T-helper 1 cell treated with Interleukin-12 subunit alpha and Interleukin-12 subunit beta and Interleukin-4 antibody, amounts not matched to agents 30 μg/mL and 1 μg/mL, for 36 hours (primary cell): Measurements from ENCODE around the gene DHRS4.
"Not testable (repeated sequence)": the region's sequence is repeated elsewhere in the genome, so short reads cannot be mapped to it uniquely, and the experiment has no call there.

Experiments used
- H3K27ac Mint-ChIP-seq: one replicate; pipeline ENCODE4 v1.8.0; 2021; ENCODE audit warnings: mild to moderate bottlenecking, mixed read lengths
- H3K27me3 Mint-ChIP-seq: one replicate; pipeline ENCODE4 v1.8.0; 2021; ENCODE audit warnings: low read depth, mixed read lengths
- H3K36me3 Mint-ChIP-seq: one replicate; pipeline ENCODE4 v1.8.0; 2021; ENCODE audit warnings: low read depth, mixed read lengths
- H3K4me1 Mint-ChIP-seq: one replicate; pipeline ENCODE4 v1.8.0; 2021; ENCODE audit warnings: low read depth, mixed read lengths
- H3K4me3 Mint-ChIP-seq: one replicate; pipeline ENCODE4 v1.8.0; 2021; ENCODE audit warnings: mild to moderate bottlenecking, moderate library complexity, mixed read lengths
- H3K9me3 Mint-ChIP-seq: one replicate; pipeline ENCODE4 v1.8.0; 2021; ENCODE audit warnings: mixed read lengths

DHRS4 gene

DNA sequence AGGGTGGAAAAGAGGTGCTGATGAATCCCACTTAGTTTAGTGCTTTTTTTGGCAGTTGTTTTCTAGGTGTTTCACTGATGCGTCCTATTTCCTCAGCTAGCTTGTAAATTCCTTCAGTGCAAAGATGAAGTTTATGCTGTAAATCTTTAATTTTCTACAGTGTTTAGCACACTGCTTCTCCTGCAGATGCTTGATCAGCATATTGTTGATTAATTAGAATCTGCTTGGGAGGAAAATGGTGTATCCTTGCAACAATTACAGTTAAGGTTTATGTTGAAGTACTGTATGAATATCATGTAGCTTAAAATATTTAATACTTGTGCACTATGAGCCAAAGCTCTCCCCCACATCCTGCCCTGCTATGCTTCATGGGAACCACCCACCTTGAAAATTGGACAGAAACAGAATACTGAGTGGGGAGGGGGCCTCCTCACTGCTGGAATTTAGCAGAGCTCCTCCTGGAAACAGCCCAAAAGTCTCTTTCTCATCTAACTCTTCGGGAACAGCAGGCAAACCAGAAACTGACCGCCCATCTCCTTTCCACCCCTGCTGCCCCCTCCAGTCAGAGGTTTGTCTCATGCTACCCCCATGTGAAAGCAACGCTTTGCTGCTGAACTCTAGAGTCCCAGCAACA lies 20.3 kb upstream of the DHRS4 start:
- peaks cover 10% of the 10 kb centered on the region for H3K27me3 Mint-ChIP-seq
- no peaks in the 10 kb centered on the region for H3K36me3 Mint-ChIP-seq
- H3K9me3 Mint-ChIP-seq, result no peaks in the 10 kb centered on the region
- no peak overlapping the region for H3K4me3 Mint-ChIP-seq
- H3K27ac Mint-ChIP-seq, result no peak overlapping the region
- no peaks in the 10 kb centered on the region for H3K4me1 Mint-ChIP-seq

DNA sequence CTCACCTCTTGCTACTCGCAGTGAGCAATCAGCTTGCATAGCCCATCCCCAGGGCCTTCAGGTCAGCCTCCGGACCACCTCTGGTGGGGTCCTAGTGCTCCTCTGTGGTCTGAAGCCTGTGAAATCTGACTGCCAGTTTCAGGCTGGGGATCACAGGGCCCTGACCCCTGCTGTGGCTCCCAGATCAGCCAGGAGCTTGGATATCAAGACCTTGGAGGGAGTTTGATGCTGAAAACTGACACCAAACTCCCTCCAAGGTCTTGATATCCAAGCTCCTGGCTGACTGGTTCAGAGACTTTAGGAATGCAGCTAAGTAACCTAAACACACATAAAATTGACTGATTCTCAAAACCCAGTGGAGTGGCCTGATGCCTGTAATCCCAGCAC lies 19.8 kb upstream of the DHRS4 start:
- Mint-ChIP-seq H3K27me3 (peaks cover 6% of the 10 kb centered on the region), H3K36me3 (no peaks in the 10 kb centered on the region), H3K27ac (no peak overlapping the region), H3K4me3 (no peak overlapping the region), H3K4me1 (no peaks in the 10 kb centered on the region), H3K9me3 (no peaks in the 10 kb centered on the region)

DNA sequence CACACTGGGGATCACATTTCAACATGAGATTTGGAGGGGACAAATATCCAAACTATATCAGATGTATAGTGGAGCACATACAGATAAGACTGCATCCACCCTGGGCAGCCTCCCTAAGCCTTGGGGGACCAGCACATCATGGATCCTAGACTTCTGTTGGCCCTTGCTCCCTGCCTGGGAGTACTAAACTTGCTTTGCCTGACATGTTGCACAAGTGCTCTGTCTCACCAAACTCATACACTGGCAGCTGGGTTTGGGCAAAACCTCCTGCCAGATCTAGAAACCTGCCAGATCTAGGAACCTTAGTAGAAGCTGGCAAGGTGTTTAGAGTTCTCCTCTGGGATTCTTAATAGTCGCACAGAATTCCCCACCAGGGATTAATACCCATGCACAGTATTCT lies 18.4 kb upstream of the DHRS4 start:
- Mint-ChIP-seq H3K4me3 (no peak overlapping the region), H3K27ac (no peak overlapping the region), H3K9me3 (no peaks in the 10 kb centered on the region), H3K4me1 (no peaks in the 10 kb centered on the region), H3K36me3 (no peaks in the 10 kb centered on the region), H3K27me3 (no peaks in the 10 kb centered on the region)

DNA sequence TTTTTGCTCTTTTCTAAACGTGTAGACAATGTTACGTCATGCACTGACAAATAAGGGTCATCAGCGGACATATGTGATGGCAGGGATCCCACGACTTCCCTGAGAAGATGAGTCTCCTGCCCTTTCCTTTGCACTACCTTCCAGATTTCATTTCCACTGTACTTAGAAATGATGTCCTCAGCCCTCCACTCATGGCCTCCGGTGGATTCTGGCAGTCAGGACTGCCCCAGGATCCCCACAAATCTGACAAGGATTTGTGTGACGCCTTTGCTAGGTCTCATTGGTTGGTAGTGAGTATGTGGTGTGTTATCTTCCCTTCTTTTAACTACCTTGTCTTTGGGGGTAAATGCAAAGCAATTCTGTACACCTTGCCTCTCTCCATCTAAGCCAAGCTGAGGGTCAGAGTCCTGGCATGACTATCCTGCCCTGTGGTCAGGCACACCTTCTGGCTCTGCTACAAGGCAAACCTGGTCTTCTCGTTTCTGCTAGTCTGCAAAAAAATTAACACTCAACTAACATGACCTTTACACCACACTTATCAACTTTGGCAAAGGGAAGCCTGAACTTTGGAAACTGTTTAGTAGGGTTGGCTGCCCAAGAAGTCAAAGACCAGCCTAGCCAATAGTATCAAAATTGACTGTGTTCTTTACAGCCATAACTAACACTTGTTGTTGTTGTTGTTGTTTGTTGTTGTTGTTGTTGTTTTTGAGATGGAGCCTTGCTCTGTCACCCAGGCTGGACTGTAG lies 17.3 kb upstream of the DHRS4 start:
- no peaks in the 10 kb centered on the region for H3K36me3 Mint-ChIP-seq
- no peaks in the 10 kb centered on the region for H3K4me1 Mint-ChIP-seq
- no peak overlapping the region for H3K27ac Mint-ChIP-seq
- no peaks in the 10 kb centered on the region for H3K9me3 Mint-ChIP-seq
- no peaks in the 10 kb centered on the region for H3K27me3 Mint-ChIP-seq
- no peak overlapping the region for H3K4me3 Mint-ChIP-seq

DNA sequence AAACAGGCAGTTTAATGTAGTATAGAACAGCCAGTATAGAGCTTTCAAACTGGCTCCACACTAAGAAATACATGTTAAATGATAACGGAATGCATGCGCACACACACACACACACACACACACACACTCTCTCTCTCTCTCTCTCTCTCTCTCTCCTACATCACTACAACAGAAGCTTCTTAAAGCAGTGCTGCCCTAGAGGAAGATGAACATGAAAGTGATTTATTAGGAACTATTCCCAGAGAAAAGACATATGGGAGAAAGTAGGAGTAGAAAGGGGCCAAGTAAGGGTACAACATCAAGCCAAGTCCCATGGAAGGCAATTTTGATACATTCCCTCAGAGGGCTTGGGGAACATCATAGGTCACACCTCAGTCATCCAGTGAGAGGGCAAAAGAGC lies 16.4 kb upstream of the DHRS4 start:
- H3K27me3 Mint-ChIP-seq, result no peaks in the 10 kb centered on the region
- H3K4me3 Mint-ChIP-seq, result no peak overlapping the region
- H3K4me1 Mint-ChIP-seq, result no peaks in the 10 kb centered on the region
- no peaks in the 10 kb centered on the region for H3K9me3 Mint-ChIP-seq
- H3K27ac Mint-ChIP-seq, result no peak overlapping the region
- H3K36me3 Mint-ChIP-seq, result no peaks in the 10 kb centered on the region

DNA sequence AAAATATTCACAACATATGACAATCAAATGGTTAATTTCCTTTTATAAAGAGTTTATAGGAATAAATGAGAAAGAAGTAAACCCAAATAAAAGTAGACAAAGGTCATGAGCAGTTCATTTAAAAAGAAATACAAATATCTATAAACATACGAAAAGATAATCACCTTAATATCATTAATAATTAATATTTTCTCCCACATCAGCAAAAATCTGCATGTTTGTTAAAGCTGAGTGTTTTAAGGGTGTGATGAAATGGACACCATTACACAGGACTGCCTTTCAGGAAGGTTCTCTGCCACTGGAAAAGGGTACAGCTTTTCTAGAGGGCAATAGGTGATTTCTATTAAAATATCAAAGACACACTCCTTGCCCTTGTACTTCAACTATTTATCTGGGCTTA lies 14.7 kb upstream of the DHRS4 start:
- Mint-ChIP-seq H3K4me1 (no peaks in the 10 kb centered on the region), H3K27ac (no peak overlapping the region), H3K36me3 (no peaks in the 10 kb centered on the region), H3K9me3 (no peaks in the 10 kb centered on the region), H3K4me3 (no peak overlapping the region), H3K27me3 (no peaks in the 10 kb centered on the region)

DNA sequence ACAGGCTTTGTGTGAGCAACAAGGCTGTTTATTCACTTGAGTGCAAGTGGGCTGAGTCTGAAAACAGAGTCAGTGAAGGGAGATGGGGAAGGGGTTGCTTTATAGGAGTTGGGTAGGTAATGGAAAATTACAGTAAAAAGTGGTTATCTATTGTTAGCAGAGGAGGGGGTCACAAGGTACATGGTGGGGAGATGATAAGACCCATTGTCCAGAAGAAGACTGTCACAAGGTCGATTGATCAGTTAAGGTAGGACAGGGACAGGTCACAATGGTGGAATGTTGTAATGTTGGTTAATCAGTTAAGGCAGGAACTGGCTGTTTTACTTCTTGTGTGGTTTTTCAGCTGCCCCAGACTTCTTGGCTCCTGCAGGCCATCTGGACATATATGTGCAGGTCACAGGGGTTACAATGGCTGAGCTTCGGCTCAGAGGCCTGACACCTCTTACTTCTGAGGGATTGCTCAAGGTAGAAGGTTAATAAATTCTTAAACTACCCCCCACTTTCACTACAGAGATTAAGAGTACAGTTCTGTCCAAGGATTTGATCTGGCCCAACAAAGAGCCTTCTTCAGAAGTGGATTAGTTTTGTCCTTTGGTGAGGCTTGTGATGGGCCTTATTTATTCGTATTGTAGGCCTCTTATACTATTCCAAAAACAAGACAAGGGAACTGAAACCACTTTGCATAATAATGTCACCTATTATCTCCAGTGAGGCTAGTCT lies 13.8 kb upstream of the DHRS4 start:
- Mint-ChIP-seq H3K4me1 (no peaks in the 10 kb centered on the region), H3K27me3 (no peaks in the 10 kb centered on the region), H3K27ac (no peak overlapping the region), H3K9me3 (no peaks in the 10 kb centered on the region), H3K36me3 (no peaks in the 10 kb centered on the region), H3K4me3 (no peak overlapping the region)

DNA sequence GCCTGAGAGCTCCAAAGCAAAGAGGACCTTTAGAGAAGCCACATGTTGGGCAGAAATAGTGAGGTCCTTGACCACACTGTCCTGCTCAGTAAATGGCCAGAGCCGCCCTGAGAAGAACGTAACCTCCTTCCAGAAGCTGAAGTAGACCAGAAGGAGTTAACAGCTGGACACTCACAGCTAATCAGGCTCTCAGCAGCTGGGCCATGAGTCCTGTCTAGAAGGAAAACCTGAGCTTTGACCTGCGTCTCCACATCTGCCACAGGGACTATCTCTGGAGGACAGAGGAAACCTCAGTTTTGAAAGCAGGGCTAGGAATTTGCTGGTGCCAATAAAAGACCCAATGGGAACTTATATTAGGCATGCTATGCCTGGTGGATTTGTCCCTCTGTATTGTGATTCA lies 12.3 kb upstream of the DHRS4 start:
- no peak overlapping the region for H3K4me3 Mint-ChIP-seq
- no peaks in the 10 kb centered on the region for H3K36me3 Mint-ChIP-seq
- H3K27me3 Mint-ChIP-seq, result no peaks in the 10 kb centered on the region
- H3K4me1 Mint-ChIP-seq, result no peaks in the 10 kb centered on the region
- no peak overlapping the region for H3K27ac Mint-ChIP-seq
- no peaks in the 10 kb centered on the region for H3K9me3 Mint-ChIP-seq

DNA sequence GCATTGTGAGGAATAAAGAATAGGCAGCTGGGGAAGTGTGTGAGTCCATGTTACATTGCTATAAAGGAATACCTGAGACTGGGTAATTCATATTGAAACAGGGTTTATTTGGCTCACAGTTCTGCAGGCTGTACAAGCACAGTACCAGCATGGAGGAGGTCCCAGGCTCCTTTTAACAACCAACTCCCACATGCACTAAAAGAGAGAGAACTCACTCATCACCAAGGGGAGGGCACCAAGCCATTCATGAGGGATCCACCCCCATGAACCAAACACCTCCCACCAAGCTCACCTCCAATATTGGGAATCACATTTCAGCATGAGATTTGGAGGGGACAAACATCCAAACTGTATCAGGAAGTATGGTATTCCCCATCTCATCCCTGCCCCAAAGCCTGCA lies 11.9 kb upstream of the DHRS4 start:
- no peaks in the 10 kb centered on the region for H3K4me1 Mint-ChIP-seq
- no peaks in the 10 kb centered on the region for H3K36me3 Mint-ChIP-seq
- no peak overlapping the region for H3K4me3 Mint-ChIP-seq
- H3K27ac Mint-ChIP-seq, result no peak overlapping the region
- no peaks in the 10 kb centered on the region for H3K27me3 Mint-ChIP-seq
- no peaks in the 10 kb centered on the region for H3K9me3 Mint-ChIP-seq

DNA sequence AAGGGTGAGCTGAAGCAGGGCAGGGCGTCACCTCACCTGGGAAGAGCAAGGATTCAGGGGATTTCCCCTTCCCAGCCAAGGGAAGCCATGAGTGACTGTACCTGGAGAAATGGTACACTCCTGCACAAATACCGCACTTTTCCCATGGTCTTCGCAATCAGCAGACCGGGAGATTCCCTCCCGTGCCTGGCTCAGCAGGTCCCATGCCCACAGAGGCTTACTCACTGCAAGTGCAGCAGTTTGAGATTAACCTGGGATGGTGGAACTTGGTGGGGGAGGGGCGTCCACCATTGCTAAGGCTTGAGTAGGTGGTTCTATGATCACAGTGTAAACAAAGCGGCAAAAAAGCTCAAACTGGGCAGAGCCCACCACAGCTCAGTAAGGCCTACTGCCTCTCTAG lies 11.0 kb upstream of the DHRS4 start:
- no peaks in the 10 kb centered on the region for H3K4me1 Mint-ChIP-seq
- no peak overlapping the region for H3K4me3 Mint-ChIP-seq
- H3K27me3 Mint-ChIP-seq, result no peaks in the 10 kb centered on the region
- H3K9me3 Mint-ChIP-seq, result no peaks in the 10 kb centered on the region
- H3K27ac Mint-ChIP-seq, result no peak overlapping the region
- no peaks in the 10 kb centered on the region for H3K36me3 Mint-ChIP-seq

DNA sequence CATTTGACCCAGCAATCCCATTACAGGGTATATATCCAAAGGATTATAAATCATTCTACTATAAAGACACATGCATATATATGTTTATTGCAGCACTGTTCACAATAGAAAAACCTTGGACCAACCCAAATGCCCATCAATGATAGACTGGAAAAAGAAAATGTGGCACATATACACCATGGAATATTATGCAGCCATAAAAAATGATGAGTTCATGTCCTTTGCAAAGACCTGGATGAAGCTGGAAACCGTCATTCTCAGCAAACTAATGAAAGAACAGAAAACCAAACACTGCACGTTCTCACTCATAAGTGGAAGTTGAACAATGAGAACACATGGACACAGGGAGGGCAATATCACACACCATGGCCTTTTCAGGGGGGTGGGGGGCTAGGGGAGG lies 4.5 kb upstream of the DHRS4 start:
- H3K27ac Mint-ChIP-seq, H3K27me3 Mint-ChIP-seq, H3K36me3 Mint-ChIP-seq, H3K9me3 Mint-ChIP-seq, H3K4me3 Mint-ChIP-seq: not testable (repeated sequence)
- H3K4me1 Mint-ChIP-seq, result peaks cover 14% of the 10 kb centered on the region

DNA sequence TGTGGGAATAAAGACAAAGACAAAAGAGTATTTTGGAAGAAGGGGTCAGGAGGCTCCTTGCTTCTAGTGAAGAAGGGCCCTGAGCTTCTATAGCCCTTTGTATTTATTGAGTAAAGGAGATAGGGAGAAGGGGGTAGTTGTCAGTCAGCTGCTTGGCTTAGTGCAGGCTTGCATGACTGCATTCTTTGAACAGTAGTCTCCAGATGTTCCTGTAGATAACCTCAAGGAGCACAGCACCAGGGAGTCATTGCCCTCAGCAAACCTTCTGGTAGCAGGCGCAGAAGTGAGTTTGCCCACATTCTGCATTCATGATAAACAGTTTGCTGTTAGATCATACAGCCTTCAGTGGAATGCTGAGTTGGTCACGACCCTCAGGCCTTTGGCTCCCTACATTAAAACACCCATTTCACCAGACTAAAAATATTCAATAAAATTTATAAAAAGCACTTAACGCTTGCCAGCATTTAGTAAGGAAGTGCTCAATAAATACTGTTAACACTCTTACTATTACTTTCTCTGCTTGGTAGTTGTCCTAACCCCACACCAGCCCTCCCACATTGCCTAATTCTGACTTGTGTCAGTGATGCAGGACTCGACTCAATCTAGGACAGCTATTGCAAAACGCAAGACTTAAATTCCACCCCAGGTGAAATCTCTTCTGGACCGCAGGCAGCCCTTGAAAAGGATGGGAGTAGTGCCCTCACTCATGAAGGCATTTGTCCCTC lies 3.0 kb upstream of the DHRS4 start:
- Mint-ChIP-seq H3K9me3 (peaks cover 8% of the 10 kb centered on the region), H3K36me3 (peaks cover under 1% of the 10 kb centered on the region), H3K27me3 (peaks cover 3% of the 10 kb centered on the region), H3K4me1 (peaks cover 21% of the 10 kb centered on the region), H3K4me3 (no peak overlapping the region), H3K27ac (no peak overlapping the region)

DNA sequence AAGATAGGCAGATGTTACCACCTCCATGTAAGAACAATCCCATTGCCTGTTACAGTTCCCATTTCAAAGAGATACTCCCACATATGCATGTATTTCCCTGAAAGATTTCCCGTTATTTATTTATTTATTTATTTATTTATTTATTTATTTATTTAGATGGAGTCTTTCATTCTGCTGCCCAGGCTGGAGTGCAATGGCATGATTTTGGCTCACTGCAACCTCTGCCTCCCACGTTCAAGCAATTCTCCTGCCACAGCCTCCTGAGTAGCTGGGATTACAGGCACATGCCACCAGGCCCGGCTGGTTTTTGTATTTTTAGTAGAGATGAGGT lies 2.5 kb upstream of the DHRS4 start:
- not testable (repeated sequence) for H3K36me3 Mint-ChIP-seq, H3K27ac Mint-ChIP-seq, H3K9me3 Mint-ChIP-seq, H3K27me3 Mint-ChIP-seq, H3K4me3 Mint-ChIP-seq
- H3K4me1 Mint-ChIP-seq, result peaks cover 21% of the 10 kb centered on the region

DNA sequence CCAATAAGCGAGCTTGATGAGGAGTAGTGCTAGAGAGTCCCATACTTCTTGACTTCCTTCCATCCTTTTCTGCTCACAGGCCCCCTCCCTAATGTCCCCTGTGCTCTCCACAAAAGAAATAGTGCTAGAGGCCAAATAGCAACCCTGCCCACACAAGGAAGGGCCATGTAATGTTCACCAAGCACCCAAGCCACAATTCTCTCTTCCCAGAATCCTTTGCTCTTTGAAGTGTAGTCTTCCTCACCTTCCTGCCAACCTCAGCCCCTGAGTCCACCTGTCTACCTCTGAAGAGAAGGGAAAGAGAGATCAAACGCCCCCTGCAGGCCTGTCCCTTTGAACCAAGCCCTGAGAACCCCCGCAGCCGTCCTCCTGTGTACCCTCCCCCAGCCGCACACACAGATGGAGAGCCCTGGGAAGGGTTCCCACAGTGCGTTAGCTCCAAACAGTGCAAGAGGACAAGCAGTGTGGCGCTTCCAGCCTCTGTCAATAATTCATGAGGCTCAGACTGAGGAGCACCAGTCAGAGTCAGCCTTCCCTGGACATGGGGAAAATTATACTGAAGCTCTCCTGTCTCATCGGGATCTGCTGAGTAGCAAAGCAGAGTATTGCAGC lies 1.9 kb upstream of the DHRS4 start:
- H3K9me3 Mint-ChIP-seq, result peaks cover 8% of the 10 kb centered on the region
- H3K4me1 Mint-ChIP-seq, result peaks cover 21% of the 10 kb centered on the region
- peaks cover 3% of the 10 kb centered on the region for H3K27me3 Mint-ChIP-seq
- no peak overlapping the region for H3K4me3 Mint-ChIP-seq
- H3K36me3 Mint-ChIP-seq, result peaks cover 7% of the 10 kb centered on the region
- H3K27ac Mint-ChIP-seq, result no peak overlapping the region
